ENCODE results near the gene ARFIP2. TPM values are rescaled to one million over a fixed set of nuclear protein-coding genes. Genes with fewer than 3 reads are reported as not detected.

Gene ARFIP2
- total and polyA plus RNA-seq, 2 of the 8 experiments (the other 6 are each of a cell fraction or from before 2014, with no cell fraction given): 48.3 to 48.7 TPM

DNA sequence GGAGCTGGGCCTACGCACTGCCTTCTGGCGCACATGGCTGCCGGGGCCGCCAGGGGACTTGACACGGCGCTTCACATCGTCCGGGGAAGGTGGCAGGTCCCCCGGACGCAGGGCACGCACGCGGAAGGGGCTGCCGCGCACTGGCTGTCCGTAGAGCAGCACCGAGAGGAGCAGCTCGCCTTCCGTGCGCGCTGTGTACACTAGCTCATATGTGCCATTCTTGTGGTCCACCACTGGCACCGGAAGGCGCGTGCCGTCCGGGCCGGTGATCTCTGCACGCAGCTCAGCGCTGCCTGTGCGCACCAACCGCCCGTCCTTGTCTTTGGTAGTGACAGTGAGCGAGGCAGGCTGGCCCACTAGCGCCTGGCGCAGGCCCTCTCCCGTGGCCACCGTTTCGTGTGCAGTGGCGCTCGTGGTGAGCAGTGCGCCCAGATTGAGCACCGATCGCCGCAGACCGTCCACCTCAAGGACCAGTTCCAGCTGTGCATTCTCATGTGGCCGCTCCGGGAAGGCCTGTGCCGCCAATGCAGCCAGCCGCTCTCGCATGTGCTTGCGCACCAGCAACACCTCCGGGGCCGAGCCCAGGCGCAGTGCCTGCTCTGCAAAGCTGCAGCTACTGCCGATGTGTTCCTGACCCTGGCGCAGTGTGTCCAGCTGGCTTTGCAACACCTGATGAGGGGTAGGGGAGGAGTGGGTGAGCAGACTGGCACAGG, 24.6 kb downstream of the ARFIP2 start (continued):
- TF ChIP-seq, protein P1, sequence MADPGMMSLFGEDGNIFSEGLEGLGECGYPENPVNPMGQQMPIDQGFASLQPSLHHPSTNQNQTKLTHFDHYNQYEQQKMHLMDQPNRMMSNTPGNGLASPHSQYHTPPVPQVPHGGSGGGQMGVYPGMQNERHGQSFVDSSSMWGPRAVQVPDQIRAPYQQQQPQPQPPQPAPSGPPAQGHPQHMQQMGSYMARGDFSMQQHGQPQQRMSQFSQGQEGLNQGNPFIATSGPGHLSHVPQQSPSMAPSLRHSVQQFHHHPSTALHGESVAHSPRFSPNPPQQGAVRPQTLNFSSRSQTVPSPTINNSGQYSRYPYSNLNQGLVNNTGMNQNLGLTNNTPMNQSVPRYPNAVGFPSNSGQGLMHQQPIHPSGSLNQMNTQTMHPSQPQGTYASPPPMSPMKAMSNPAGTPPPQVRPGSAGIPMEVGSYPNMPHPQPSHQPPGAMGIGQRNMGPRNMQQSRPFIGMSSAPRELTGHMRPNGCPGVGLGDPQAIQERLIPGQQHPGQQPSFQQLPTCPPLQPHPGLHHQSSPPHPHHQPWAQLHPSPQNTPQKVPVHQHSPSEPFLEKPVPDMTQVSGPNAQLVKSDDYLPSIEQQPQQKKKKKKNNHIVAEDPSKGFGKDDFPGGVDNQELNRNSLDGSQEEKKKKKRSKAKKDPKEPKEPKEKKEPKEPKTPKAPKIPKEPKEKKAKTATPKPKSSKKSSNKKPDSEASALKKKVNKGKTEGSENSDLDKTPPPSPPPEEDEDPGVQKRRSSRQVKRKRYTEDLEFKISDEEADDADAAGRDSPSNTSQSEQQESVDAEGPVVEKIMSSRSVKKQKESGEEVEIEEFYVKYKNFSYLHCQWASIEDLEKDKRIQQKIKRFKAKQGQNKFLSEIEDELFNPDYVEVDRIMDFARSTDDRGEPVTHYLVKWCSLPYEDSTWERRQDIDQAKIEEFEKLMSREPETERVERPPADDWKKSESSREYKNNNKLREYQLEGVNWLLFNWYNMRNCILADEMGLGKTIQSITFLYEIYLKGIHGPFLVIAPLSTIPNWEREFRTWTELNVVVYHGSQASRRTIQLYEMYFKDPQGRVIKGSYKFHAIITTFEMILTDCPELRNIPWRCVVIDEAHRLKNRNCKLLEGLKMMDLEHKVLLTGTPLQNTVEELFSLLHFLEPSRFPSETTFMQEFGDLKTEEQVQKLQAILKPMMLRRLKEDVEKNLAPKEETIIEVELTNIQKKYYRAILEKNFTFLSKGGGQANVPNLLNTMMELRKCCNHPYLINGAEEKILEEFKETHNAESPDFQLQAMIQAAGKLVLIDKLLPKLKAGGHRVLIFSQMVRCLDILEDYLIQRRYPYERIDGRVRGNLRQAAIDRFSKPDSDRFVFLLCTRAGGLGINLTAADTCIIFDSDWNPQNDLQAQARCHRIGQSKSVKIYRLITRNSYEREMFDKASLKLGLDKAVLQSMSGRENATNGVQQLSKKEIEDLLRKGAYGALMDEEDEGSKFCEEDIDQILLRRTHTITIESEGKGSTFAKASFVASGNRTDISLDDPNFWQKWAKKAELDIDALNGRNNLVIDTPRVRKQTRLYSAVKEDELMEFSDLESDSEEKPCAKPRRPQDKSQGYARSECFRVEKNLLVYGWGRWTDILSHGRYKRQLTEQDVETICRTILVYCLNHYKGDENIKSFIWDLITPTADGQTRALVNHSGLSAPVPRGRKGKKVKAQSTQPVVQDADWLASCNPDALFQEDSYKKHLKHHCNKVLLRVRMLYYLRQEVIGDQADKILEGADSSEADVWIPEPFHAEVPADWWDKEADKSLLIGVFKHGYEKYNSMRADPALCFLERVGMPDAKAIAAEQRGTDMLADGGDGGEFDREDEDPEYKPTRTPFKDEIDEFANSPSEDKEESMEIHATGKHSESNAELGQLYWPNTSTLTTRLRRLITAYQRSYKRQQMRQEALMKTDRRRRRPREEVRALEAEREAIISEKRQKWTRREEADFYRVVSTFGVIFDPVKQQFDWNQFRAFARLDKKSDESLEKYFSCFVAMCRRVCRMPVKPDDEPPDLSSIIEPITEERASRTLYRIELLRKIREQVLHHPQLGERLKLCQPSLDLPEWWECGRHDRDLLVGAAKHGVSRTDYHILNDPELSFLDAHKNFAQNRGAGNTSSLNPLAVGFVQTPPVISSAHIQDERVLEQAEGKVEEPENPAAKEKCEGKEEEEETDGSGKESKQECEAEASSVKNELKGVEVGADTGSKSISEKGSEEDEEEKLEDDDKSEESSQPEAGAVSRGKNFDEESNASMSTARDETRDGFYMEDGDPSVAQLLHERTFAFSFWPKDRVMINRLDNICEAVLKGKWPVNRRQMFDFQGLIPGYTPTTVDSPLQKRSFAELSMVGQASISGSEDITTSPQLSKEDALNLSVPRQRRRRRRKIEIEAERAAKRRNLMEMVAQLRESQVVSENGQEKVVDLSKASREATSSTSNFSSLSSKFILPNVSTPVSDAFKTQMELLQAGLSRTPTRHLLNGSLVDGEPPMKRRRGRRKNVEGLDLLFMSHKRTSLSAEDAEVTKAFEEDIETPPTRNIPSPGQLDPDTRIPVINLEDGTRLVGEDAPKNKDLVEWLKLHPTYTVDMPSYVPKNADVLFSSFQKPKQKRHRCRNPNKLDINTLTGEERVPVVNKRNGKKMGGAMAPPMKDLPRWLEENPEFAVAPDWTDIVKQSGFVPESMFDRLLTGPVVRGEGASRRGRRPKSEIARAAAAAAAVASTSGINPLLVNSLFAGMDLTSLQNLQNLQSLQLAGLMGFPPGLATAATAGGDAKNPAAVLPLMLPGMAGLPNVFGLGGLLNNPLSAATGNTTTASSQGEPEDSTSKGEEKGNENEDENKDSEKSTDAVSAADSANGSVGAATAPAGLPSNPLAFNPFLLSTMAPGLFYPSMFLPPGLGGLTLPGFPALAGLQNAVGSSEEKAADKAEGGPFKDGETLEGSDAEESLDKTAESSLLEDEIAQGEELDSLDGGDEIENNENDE (IDR thresholded peaks at IDR 0.05; ENCODE audit: insufficient replicate concordance, low read length): no peak
- no peak for TF ChIP-seq SRF (IDR thresholded peaks at IDR 0.05; ENCODE audit: low read depth, low read length)
- TF ChIP-seq PHF8 (conservative IDR thresholded peaks at IDR 0.05; ENCODE audit: low read depth, low read length): no peak
- TF ChIP-seq, protein P2, sequence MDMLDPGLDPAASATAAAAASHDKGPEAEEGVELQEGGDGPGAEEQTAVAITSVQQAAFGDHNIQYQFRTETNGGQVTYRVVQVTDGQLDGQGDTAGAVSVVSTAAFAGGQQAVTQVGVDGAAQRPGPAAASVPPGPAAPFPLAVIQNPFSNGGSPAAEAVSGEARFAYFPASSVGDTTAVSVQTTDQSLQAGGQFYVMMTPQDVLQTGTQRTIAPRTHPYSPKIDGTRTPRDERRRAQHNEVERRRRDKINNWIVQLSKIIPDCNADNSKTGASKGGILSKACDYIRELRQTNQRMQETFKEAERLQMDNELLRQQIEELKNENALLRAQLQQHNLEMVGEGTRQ (IDR thresholded peaks at IDR 0.05; ENCODE audit: low read length): no peak
- no peak for TF ChIP-seq SAP30 (IDR thresholded peaks at IDR 0.05; ENCODE audit: insufficient read depth, insufficient replicate concordance, low read length)
- no peak for TF ChIP-seq SP4 (IDR thresholded peaks at IDR 0.05; ENCODE audit: low read length)
- TF ChIP-seq SIX5 (IDR thresholded peaks at IDR 0.05; ENCODE audit: low read depth, low read length): no peak
- TF ChIP-seq, protein P3, sequence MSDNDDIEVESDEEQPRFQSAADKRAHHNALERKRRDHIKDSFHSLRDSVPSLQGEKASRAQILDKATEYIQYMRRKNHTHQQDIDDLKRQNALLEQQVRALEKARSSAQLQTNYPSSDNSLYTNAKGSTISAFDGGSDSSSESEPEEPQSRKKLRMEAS (IDR thresholded peaks at IDR 0.05): no peak
- no peak for TF ChIP-seq RBBP5 (IDR thresholded peaks at IDR 0.05; ENCODE audit: borderline replicate concordance, low read depth, low read length)
